ENCODE results near the gene SNRPB. TPM values are rescaled to one million over a fixed set of nuclear protein-coding genes. Genes with fewer than 3 reads are reported as not detected.

The SNRPB gene
- total and polyA plus RNA-seq, 10 of the 15 experiments (the other 5 are each of a cell fraction or from before 2014, with no cell fraction given), result 15.0 to 593 (median 366) TPM

DNA sequence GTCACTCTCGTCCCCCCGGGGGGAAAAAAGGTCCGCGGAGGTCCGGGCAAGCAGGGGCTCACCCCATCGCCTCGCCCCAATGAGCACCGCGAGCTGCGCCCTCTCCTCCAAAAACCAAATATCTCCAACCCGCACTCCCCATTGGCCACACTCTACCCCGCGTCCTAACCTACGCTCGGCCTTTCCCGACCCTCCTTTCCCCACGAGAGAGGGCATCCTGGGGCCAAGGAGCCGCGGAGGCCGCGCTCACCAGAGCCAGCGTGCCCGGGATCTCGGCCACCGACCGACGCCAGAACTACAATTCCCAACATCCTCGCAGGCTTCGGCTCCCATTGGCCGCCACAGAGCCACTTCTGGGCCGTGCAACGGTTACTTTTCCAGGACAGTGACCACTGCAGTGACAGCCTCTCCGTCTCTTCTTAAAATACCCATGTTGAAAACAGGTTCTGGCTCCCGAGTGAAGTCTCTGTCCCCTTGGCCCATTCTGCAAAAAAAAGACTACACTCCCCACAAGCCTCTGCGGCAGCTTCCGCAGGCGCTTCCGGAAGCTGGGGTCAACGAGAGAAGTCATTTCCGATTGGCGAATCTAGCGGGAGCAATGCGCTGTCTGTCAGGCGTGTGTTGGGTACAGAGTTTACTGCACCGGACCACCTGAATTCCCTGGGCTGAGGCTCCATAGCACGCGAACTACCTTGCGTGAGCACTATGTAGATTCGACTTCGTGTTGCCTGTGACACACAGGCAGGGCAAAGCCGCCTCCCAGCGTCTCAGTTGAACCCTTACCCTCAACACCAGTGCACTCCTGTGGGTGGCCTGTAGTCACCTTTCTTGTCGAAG lies 38.3 kb upstream of the SNRPB start, which contains the start of gene ZNF343 (continued):
- TF ChIP-seq, protein P1, sequence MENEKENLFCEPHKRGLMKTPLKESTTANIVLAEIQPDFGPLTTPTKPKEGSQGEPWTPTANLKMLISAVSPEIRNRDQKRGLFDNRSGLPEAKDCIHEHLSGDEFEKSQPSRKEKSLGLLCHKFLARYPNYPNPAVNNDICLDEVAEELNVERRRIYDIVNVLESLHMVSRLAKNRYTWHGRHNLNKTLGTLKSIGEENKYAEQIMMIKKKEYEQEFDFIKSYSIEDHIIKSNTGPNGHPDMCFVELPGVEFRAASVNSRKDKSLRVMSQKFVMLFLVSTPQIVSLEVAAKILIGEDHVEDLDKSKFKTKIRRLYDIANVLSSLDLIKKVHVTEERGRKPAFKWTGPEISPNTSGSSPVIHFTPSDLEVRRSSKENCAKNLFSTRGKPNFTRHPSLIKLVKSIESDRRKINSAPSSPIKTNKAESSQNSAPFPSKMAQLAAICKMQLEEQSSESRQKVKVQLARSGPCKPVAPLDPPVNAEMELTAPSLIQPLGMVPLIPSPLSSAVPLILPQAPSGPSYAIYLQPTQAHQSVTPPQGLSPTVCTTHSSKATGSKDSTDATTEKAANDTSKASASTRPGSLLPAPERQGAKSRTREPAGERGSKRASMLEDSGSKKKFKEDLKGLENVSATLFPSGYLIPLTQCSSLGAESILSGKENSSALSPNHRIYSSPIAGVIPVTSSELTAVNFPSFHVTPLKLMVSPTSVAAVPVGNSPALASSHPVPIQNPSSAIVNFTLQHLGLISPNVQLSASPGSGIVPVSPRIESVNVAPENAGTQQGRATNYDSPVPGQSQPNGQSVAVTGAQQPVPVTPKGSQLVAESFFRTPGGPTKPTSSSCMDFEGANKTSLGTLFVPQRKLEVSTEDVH (IDR thresholded peaks at IDR 0.05; ENCODE audit: low read depth, partially characterized antibody), result peak; percentile 90
- peak; percentile 86 for TF ChIP-seq TARDBP (IDR thresholded peaks at IDR 0.05; ENCODE audit: borderline replicate concordance)
- TF ChIP-seq EP300 (IDR thresholded peaks at IDR 0.05; ENCODE audit: borderline replicate concordance in 1 of 2, control insufficient read depth in 1 of 2, low read depth in 2 of 2, low read length in 2 of 2), result 0 out of 4 replicates have a peak, but pooled peaks of 1 of the 2 experiments have one; percentile 20
- TF ChIP-seq SIX5 (IDR thresholded peaks at IDR 0.05; ENCODE audit: low read depth, low read length, severe bottlenecking), result peak; percentile 93
- TF ChIP-seq MTA2 (IDR thresholded peaks at IDR 0.05; ENCODE audit: low read depth), result peak; percentile 71; the same call in 1 of the 2 replicates
- TF ChIP-seq MXI1 (IDR thresholded peaks at IDR 0.05; ENCODE audit: low read depth, low read length), result peak; percentile 76
- 0 out of 2 replicates have a peak, but pooled peaks have one; percentile 13 for TF ChIP-seq TCF12 (IDR thresholded peaks at IDR 0.05; ENCODE audit: low read depth, low read length)
- TF ChIP-seq ETV6 (conservative IDR thresholded peaks at IDR 0.05 in 1 of 2, IDR thresholded peaks at IDR 0.05 in 1 of 2; ENCODE audit: borderline replicate concordance in 1 of 2, low read depth in 1 of 2), result no peak
- TF ChIP-seq CREM (IDR thresholded peaks at IDR 0.05; ENCODE audit: low read depth), result peak; percentile 83; the same call in 1 of the 2 replicates
- TF ChIP-seq ZNF592 (IDR thresholded peaks at IDR 0.05), result no peak
- peak; percentile 96 for TF ChIP-seq PKNOX1 (IDR thresholded peaks at IDR 0.05)
- no peak for TF ChIP-seq SMC3 (IDR thresholded peaks at IDR 0.05; ENCODE audit: borderline replicate concordance, low read length)
- TF ChIP-seq ZNF24 (IDR thresholded peaks at IDR 0.05), result no peak
- no peak for TF ChIP-seq BRCA1 (IDR thresholded peaks at IDR 0.05; ENCODE audit: low read depth, low read length)
- TF ChIP-seq SMAD5 (IDR thresholded peaks at IDR 0.05; ENCODE audit: low read depth), result peak; percentile 62; the same call in 1 of the 2 replicates
- peak; percentile 21; the same call in 1 of the 2 replicates for TF ChIP-seq FOXK2 (IDR thresholded peaks at IDR 0.05)
